ENCODE results near the gene PTPRZ1. TPM values are rescaled to one million over a fixed set of nuclear protein-coding genes. Genes with fewer than 3 reads are reported as not detected.

The PTPRZ1 gene
- total RNA-seq, 1 experiment from 2014 or later, result 0.58 TPM

GRCh38 chr7:121890833-121891232 lies 17.9 kb downstream of the PTPRZ1 start:
- Histone ChIP-seq H3K36me3 (ENCODE audit: insufficient read depth, low read length, poor library complexity, severe bottlenecking) (no peaks in the 10 kb centered on the region), H3K27me3 (replicated peaks; ENCODE audit: insufficient read depth, low read depth, low read length, poor library complexity) (peaks cover 2% of the 10 kb centered on the region), H3K9me3 (ENCODE audit: low read depth, low read length, poor library complexity, severe bottlenecking) (no peaks in the 10 kb centered on the region), H3K27ac (ENCODE audit: low read depth, low read length, poor library complexity, severe bottlenecking) (no peak overlapping the region), H3K4me1 (ENCODE audit: insufficient read depth, low read length, poor library complexity, severe bottlenecking) (no peaks in the 10 kb centered on the region), H3K4me3 (ENCODE audit: low read depth, low read length, poor library complexity, severe bottlenecking) (no peak overlapping the region)
- intact Hi-C loops (cut with micrococcal nuclease; ENCODE audit: unreplicated experiment), result no loop called here
- ChIA-PET CTCF (interaction anchor here (0.7 kb wide), 1 partner anchor 22 kb away, joined by 3 read pairs; no protein-coding TSS in a partner anchor), POLR2A (ENCODE audit: low non-redundant PET) (no interaction called here)
- no TSS peak for BruUV-seq (replicated peaks)
- TF ChIP-seq CTCF (conservative IDR thresholded peaks at IDR 0.05; ENCODE audit: low read depth, low read length) (no peak), EZH2 (IDR thresholded peaks at IDR 0.05; ENCODE audit: borderline replicate concordance, low read depth, low read length, poor library complexity, severe bottlenecking) (no peak)
- DNase-seq (ENCODE audit: low spot score), result no peak

GRCh38 chr7:121891731-121892130 lies 18.8 kb downstream of the PTPRZ1 start:
- DNase-seq (ENCODE audit: low spot score), result no peak
- CTCF ChIA-PET, result interaction anchor here (0.6 kb wide), 1 partner anchor 15 kb away, joined by 3 read pairs; no protein-coding TSS in a partner anchor
- TF ChIP-seq CTCF (conservative IDR thresholded peaks at IDR 0.05; ENCODE audit: low read depth, low read length), result no peak
- no peak for TF ChIP-seq EZH2 (IDR thresholded peaks at IDR 0.05; ENCODE audit: borderline replicate concordance, low read depth, low read length, poor library complexity, severe bottlenecking)
- no peaks in the 10 kb centered on the region for H3K36me3 ChIP-seq (ENCODE audit: insufficient read depth, low read length, poor library complexity, severe bottlenecking)
- POLR2A ChIA-PET (ENCODE audit: low non-redundant PET), result no interaction called here
- no peak overlapping the region for H3K27ac ChIP-seq (ENCODE audit: low read depth, low read length, poor library complexity, severe bottlenecking)
- peaks cover 2% of the 10 kb centered on the region for H3K27me3 ChIP-seq (replicated peaks; ENCODE audit: insufficient read depth, low read depth, low read length, poor library complexity)
- H3K4me3 ChIP-seq (ENCODE audit: low read depth, low read length, poor library complexity, severe bottlenecking), result no peak overlapping the region
- intact Hi-C loops (cut with micrococcal nuclease; ENCODE audit: unreplicated experiment), result no loop called here
- H3K4me1 ChIP-seq (ENCODE audit: insufficient read depth, low read length, poor library complexity, severe bottlenecking), result no peaks in the 10 kb centered on the region
- H3K9me3 ChIP-seq (ENCODE audit: low read depth, low read length, poor library complexity, severe bottlenecking), result no peaks in the 10 kb centered on the region
- BruUV-seq (replicated peaks), result no TSS peak

GRCh38 chr7:121901026-121901425 lies 28.1 kb downstream of the PTPRZ1 start:
- no peak for DNase-seq (ENCODE audit: low spot score)
- POLR2A ChIA-PET (ENCODE audit: low non-redundant PET), result no interaction called here
- TF ChIP-seq EZH2 (IDR thresholded peaks at IDR 0.05; ENCODE audit: borderline replicate concordance, low read depth, low read length, poor library complexity, severe bottlenecking), result no peak
- TF ChIP-seq CTCF (conservative IDR thresholded peaks at IDR 0.05; ENCODE audit: low read depth, low read length), result no peak
- intact Hi-C loops (cut with micrococcal nuclease; ENCODE audit: unreplicated experiment), result no loop called here
- H3K4me3 ChIP-seq (ENCODE audit: low read depth, low read length, poor library complexity, severe bottlenecking), result no peak overlapping the region
- CTCF ChIA-PET, result no interaction called here
- no peaks in the 10 kb centered on the region for H3K36me3 ChIP-seq (ENCODE audit: insufficient read depth, low read length, poor library complexity, severe bottlenecking)
- no peaks in the 10 kb centered on the region for H3K4me1 ChIP-seq (ENCODE audit: insufficient read depth, low read length, poor library complexity, severe bottlenecking)
- no peaks in the 10 kb centered on the region for H3K27me3 ChIP-seq (replicated peaks; ENCODE audit: insufficient read depth, low read depth, low read length, poor library complexity)
- H3K9me3 ChIP-seq (ENCODE audit: low read depth, low read length, poor library complexity, severe bottlenecking), result no peaks in the 10 kb centered on the region
- no peak overlapping the region for H3K27ac ChIP-seq (ENCODE audit: low read depth, low read length, poor library complexity, severe bottlenecking)
- BruUV-seq (replicated peaks), result no TSS peak

Measured in A673 (cell line).